Fibroblast of gingiva (primary cell): ENCODE data around the gene MPEG1.
A peak's percentile ranks its signal among the peaks of the same experiment; 100 is the strongest.

ENCODE experiments used
- DNase-seq: peaks from one replicate; pipeline ENCODE4 v3.0.0-alpha.2; 2011; ENCODE audit warnings: low read depth

MPEG1 gene, protein sequence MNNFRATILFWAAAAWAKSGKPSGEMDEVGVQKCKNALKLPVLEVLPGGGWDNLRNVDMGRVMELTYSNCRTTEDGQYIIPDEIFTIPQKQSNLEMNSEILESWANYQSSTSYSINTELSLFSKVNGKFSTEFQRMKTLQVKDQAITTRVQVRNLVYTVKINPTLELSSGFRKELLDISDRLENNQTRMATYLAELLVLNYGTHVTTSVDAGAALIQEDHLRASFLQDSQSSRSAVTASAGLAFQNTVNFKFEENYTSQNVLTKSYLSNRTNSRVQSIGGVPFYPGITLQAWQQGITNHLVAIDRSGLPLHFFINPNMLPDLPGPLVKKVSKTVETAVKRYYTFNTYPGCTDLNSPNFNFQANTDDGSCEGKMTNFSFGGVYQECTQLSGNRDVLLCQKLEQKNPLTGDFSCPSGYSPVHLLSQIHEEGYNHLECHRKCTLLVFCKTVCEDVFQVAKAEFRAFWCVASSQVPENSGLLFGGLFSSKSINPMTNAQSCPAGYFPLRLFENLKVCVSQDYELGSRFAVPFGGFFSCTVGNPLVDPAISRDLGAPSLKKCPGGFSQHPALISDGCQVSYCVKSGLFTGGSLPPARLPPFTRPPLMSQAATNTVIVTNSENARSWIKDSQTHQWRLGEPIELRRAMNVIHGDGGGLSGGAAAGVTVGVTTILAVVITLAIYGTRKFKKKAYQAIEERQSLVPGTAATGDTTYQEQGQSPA

DNA sequence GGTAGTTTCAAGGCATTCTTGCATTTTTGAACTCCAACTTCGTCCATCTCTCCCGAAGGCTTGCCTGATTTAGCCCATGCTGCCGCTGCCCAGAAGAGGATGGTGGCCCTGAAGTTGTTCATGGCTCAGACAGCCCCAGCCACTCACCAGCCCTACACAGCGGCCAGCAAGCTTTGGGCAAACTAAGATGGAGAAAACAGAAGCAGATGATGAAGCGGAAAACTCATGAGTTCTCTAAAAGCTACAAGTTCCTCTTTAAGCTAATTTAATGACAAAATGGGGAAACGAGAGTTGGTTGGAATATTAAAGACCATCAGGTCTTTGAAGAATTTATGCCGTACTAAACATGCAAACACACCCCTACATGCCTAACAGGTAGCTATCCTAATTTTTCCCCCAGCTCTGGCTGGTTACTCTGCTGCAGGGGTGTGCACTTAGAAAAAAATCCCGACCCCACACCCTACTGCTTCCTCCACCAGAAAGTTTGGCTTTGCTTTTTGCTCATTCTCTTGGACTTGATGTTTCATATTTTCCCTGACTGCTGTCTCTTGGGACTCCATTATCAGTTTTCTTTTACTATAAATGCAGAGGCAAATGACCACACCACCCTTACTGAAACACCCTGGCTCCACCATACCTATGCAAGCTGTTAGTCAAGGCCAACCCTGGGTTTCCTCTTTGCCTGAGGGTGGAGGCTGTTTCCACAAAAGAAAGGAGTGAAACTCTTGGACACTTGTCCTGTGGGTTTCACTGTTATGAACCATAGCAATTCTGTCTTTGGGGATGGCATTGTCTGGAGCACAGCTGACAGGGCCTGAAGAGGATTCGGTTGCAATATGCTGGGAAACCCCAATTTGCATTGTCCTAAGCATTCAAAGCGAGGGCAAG, at the start of gene MPEG1:
Gene MPEG1, minus strand, starts transcription at position 184 of the 888 bp plus-strand sequence. Its CDS starts 62 bp downstream, at position 122.
- DNase-seq = no peak

DNA sequence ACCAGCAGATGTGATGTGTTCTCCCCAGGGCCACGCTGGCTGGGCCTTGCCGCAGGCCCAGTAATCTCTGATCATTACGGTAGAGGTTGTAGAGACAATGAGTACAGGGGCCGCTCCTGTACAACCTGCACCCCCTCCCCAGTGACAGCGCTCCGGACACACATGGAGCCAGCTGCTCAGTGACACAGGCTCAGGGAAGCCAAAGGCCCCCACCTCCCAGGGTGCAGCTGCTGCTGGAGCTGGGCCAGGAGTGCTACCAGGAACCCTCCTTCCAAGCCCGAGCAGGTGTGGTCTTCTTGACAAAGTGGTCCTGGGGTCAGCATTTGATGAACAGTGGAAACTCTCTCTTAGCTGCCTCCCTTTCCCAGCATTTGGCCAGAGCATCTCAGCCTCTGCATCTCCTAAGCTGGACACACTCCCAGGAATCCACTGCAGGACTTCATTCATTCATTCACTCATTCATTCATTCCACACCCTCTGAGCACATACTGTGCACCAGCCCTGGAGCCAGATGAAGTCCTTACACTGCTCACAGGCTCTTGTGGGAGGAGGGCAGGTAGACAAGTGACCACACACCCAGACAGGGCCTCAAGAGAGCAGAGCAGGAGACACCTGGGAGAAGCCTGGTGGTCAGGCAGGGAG, 49.6 kb upstream of the MPEG1 start:
- DNase-seq = no peak

DNA sequence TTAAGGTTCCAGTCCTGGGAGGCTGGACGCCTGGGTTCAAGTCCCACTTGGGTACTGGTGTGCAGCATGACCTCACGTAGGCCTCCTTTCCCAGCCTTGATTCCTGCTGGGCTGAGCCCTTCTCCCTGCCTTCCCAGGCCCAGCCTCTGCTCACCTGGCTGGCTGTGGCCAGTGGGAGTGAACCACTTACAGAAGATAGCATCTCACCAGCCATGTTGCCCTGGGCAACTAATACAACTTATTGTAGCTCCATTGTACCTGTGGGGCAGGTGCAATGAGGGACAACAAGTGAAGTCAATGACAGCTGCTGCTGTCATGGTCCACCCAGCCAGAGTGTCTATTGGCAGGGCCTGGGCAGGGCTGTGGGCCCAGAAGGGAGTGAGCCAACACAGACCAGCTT, 48.4 kb upstream of the MPEG1 start:
- DNase-seq = no peak

DNA sequence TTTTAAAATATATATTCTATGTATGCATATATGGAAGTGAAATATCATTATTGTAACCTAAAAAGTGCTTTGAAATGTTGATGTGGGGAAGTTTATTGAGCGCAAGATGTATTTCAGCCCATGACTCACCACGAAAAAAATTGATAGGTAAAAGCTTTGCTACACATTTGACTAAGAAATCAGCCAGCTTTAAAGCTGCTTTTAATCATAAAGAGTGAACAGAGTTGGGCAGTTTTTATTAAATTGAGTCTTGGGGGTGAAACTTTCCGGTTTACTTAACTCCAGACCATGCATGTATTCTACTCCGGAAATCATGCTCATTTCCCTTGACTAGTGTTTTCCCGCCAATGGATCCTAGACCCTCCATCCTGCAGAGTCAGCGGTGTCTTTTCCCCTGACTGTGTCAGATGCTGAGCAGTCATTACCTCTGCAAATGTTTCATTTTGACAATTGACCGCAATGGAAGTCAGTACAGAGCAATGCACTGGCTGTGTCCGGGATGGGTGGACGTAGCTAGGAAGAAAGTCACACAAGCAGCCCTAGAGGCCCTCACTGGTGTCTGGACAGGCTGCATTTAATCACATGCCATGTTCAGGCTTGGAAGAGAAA, 47.2 kb upstream of the MPEG1 start:
- no peak for DNase-seq

DNA sequence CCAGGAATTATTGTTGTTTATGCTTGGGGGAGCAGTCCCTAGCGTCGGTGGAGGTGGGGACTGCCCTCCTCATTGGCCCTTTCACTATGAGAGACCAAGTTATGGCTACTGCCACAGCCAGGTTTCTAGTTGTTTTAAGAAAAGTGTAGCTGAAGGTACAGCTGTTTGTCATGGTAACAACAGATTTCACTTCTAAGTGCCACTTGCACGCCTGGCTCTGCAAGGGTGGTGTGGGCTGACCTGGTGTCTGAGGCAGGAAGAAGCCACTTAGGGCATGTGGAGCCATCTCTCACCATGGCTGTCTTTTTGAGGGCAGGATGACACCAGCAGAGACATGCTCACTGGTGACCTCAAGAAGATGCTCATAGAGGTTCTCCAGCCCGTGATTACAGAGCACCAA, 46.3 kb upstream of the MPEG1 start:
- no peak for DNase-seq

DNA sequence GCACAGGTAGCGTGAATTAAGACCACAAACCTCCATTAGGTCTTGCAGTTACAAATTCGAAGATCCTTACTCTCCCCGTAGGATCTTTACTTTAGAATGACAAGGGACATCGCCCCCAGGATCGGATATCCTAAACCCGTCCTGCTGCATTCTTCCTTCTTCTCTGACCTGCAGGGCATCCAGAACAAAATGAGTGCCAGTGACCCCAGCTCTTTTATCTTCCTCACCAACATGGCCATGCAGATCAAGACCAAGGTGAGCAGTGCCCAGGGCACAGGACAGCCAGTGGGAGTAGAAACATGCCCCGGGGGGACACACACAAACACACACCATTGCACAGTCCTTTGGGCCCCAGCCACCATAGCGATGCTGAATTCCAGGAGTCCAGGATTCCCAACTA, 42.6 kb upstream of the MPEG1 start:
- DNase-seq = no peak

DNA sequence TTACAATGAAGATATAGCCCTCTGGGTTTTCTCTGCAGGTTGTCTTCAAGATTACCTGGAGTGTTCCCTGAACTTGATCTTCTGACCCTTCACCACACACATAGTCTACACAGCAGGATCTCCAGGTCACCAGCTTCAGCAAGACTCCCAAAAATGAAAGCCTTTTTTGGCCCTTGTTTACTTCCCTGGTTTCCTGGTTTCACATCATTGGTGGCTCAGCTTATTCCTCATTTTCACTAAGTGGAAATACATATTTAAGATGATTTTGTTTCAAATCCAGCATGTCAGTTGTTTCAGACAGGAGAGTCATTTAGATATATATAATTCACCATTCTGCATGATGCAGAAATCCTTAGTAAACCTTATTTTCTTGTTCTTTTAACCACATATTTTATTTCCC, 41.6 kb upstream of the MPEG1 start:
- no peak for DNase-seq

DNA sequence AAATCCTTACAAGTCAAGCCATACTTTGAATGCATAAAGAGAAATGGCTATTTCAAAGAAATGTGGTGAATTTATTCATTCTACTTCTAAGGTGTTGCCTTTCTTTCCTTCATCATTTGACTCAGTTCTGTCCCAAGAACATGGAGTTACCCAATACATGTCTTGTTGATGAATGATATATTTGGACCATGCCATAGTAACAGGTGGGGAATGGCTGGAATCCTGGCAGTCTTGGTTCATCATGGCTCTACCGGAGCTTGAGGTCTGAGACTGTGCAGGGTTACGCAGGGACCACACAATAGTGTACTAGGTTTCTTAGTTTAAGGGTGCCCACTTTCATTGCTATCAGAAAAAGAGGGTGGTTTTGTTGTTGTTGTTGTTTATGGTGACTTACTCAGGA, 40.3 kb upstream of the MPEG1 start:
- DNase-seq = no peak

DNA sequence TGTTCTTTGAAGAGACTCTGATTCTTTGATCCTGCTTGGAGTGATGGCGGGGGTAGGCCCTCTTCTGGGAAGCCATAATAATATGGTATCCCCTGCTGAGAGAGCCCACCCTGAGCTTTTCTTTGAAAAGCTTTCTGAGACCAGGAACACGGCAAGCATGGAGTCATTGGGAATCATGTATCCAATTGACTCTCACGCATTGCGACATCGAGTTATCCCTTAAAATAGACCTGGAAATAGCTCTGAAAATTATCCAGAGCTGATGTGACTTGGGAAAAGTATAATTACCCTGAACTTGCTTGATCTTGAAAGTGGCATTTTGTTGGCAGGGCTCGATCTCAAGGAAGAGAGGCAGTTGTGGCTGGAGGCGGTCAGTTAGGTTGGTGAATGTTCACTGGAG, 36.8 kb upstream of the MPEG1 start:
- no peak for DNase-seq

DNA sequence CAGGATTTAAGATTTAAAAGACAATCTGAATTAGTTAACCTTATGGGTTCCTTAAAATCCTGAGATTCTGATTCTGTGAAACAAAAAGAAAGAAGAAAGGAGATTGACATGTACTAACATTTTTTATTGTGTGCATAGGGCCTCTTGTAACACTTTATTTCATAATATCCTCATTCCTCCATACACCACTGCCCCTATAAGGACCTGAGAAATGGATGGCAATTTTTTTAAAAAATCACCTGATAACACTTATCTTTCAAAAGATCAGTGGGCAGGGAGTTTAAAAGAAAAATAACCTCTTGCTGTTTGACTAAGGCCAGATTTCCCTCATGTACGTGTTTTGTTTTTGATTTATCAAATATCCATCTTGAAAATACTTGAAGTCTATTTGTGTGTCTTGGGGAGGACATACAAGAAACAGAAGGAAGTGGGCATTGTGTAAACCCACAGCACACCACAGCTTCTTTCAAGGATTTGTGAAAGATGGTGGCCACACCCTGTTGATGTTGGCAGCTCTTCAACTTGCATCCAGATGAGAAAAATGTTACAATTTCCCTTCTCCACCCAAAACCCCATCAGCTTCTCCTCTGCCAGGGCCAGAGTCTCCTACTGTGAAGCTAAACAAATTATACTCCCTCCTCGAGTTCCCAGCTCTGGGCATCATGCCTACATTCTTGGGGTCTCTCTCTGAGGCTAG, 35.0 kb upstream of the MPEG1 start:
- peak; percentile 95 for DNase-seq

DNA sequence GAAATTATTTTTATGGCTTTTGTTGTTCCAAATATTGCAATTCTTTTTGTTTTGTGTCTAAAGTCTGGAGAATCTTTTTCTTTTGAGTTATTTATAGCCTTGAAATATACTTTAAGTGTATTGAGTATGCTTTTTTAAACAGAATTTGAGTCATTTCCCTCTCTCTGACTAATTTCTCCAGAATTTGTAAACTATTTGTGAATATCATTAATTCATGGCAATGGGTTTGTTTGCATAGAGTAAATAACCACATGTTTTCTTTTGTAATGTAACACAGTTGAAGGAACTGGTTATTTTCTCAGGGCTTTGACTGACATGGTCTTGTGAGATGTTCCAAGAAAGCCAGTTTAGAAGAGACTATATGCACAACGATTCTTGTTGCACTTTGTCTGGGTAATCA, 30.9 kb upstream of the MPEG1 start:
- peak; percentile 27 for DNase-seq

DNA sequence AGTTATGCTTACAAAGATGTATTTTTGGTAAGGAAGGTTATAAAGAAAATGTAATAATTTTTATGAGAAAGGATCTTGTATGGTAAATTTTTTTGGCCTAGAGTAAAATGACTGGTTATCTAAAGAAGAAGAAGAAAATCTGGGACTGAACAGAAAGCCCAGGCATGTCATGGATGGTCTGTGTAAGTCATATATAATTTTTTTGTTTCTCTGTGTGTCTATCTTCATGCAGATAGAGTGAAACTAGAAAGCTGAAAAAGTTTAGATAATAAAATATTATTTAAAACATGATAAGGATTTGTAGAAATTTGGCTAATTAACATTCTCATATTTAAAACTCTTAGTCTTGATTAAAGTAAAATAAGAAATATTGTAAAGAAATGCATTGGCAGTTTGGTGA, 27.6 kb upstream of the MPEG1 start:
- DNase-seq = no peak

DNA sequence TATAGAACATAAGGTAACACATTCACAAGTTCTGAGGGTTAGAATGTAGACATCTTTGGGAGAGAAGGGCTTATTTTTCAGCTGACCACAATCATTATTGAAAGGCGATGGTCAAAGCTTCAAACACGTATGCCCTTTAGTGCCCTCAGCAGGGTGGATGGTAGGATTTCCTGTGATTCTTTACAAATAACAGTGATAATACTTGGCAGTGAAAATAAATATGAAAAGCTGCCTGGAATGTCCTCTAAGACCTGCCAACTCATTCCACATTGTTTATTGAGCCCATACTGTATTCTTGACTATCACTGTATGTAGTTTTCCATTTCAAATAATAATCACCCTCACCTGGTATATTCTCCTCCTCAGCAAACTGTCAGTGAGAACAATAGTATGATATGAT, 13.7 kb upstream of the MPEG1 start:
- DNase-seq = no peak

DNA sequence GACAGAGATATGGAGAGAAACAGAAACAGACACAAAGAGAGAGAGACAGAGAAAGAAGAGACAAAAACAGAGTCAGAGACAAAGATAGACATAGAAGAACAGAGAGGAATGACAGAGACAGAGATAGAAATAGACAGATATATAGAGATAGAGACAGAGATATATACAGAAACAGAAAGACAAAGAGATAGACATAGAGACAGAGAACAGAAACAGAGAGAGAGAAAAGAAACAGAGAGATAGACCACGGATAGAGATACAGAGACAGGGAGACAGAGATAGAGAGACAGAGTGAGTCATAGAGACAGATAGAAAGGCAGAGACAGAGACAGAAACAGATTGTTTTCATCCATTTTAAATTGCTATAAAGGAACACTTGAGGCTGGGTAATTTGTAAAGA, 12.3 kb upstream of the MPEG1 start:
- no peak for DNase-seq

DNA sequence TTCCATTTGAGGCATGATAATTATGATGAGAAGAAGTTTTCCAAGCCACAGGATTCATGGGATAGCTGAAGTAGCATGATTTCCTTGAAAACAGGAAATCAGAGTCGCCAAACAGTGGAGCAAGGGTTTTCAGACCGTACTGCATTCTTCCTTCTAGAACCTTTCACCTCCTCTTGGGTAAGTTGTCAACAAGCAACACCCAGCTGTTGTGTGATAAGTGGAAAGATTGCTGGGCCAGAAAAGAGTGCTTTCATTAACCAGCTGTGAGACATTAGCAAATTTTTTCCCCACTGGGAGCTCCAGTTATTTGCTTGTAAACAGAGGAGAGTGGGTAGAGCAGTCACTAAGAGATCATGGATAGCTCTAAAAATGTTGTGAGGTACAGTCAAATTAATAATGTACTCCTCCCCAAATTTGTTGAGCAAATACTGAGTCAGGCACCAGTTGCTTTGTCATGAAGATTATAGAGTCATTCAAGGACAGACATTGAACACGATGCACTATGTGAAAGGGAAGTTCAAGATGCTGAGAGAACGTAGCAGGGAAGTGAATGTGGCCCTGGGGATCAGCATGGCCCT, 11.7 kb upstream of the MPEG1 start:
- peak; percentile 81 for DNase-seq

DNA sequence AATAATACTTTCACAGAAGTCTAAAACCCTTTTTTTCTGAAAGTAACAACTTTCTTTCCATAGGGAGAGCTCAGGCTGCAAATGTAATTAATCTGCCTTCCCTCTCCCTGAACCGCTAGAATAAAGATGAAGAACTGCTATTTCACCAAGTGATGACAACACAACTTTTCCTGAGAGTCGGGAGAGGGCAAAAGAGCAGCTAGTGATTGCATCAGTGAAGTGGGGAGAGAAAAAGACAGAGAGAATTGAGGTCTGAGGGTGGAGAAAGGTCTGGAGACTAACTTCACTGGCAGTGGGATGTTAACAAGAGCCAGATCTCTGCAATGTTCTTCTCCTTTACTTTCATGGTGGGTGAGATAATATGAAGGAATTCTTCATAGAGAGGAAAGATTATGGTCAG, 10.9 kb upstream of the MPEG1 start:
- DNase-seq = no peak

DNA sequence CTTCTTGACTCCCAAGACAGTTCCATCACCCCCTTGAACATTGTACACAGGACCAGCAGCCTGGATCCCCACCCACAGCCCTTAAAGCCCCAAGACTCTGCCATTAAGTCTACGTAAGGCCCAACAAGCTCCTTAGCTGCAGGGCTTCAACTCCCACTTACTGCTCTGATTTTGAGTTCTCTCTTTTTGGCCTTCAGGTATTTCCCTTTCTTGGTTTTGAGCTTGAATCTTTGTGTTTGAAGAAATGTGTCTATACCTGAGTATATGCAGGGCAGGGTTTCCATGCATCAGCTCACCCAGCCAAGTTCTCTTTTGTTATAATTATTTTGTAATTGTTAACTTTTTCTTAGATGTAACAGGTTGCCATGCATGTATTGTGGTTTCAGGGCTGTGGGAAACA, 10.4 kb upstream of the MPEG1 start:
- no peak for DNase-seq

DNA sequence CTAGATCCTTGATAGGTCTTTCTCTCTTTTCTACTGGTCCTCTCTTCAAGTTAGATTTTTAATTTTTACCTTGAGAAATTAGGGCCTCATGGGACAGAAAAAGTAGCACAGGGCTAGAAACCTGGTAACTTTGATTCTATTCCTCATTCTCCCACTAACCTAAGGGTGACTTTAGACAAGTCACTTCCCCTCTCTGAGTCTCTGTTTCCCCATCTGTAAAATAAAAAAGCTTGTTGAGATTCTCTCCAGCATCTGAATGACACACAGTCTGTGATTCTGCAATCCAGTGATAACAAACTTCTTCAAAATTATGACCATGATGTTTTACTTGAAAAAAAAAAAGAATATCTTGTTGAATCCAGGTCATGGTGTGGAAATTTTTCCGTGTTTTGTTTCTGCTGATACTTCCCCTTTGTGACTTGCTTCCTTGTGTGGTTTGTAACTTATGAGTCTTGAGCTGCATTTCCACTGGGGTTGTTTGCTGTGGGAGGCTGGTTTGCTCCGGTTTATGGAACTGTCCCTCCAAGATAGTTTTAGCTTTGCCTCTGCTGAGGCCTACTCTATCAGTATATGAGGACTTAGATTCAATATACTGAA, 9.8 kb upstream of the MPEG1 start:
- DNase-seq = no peak

DNA sequence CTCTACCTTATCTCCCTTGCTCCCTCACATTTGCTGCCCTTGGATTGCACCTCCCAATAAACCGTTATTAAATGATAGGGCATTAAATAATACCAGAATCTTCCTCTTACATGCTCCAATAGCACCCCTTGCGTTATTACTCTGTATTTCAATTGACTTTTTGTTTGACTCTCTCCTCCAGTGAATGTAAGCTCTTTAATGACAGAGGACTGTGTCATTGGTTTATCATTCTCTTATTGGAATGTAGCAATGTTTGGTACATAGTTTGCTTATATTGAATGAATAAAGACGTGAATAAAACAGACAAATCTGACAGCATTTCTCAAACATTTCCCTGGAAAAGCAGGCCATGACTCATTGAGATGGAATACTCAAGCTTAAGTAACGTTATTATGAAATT, 8.7 kb upstream of the MPEG1 start:
- DNase-seq = peak; percentile 85

DNA sequence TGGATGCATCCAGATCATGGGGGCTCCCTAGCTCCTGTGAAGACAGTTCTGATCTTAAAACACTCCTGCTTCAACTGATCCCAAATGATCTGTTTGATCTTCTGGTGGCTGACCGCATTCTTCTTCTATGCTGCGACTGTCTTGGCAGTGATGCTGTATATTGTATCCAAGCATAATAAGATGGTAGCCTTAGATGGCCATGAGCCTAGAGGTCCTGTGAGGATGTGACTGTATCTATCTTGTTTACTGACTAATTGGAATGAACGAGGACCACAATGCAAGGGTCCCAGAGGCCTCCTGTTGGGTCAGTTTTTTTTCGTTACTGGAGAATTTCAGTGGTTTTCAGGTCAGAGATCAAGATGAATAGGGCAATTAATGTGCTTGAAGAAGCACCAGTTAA, 7.1 kb upstream of the MPEG1 start:
- DNase-seq = no peak
